Kidney (tissue), 14 donors: Measurements from ENCODE around the gene TSFM. TPM values are rescaled to one million over a fixed set of nuclear protein-coding genes. Genes with fewer than 3 reads are reported as not detected.
A peak's percentile ranks its signal among the peaks of the same experiment; 100 is the strongest.
"Not testable (repeated sequence)": the region's sequence is repeated elsewhere in the genome, so short reads cannot be mapped to it uniquely, and the experiment has no call there.

Source experiments
- DNase-seq, 5 donors: peaks; one replicate each; pipeline ENCODE4 v3.0.0-alpha.2; 2013 to 2020
- FAIRE-seq: peaks from 2 replicates; lab custom pipeline; 2012; peaks lifted over from hg19 to GRCh38; lab: Jason Lieb, UNC
- H3K27ac ChIP-seq, 2 donors: one replicate each; pipeline ENCODE4 v1.7.0; 2013; ENCODE audit warnings: low read depth in 2 of 2, low read length in 2 of 2, inconsistent platforms in 1 of 2
- H3K27me3 ChIP-seq: one replicate; pipeline ENCODE4 v1.7.1; 2013; ENCODE audit warnings: low read length, inconsistent platforms; ENCODE audit not compliant: control insufficient read depth, insufficient read depth
- H3K36me3 ChIP-seq, 3 donors: one replicate each; pipeline versions ENCODE4 v1.7.0 to v1.7.1; 2013; ENCODE audit warnings: low read length in 3 of 3, control low read depth in 1 of 3, inconsistent platforms in 1 of 3; ENCODE audit not compliant: insufficient read depth in 3 of 3, control insufficient read depth in 2 of 3
- H3K4me1 ChIP-seq, 3 donors: one replicate each; pipeline versions ENCODE4 v1.7.0 to v1.7.1; 2013; ENCODE audit warnings: low read length in 3 of 3, inconsistent platforms in 1 of 3, low read depth in 1 of 3; ENCODE audit not compliant: control insufficient read depth in 2 of 3, insufficient read depth in 2 of 3
- H3K4me3 ChIP-seq, 3 donors: one replicate each; pipeline versions ENCODE4 v1.7.0 to v1.8.1; 2013; ENCODE audit warnings: low read length in 3 of 3, control low read depth in 1 of 3, inconsistent platforms in 1 of 3
- H3K9ac ChIP-seq, 3 donors: one replicate each; pipeline versions ENCODE4 v1.7.0 to v1.7.1; 2013; ENCODE audit warnings: low read length in 3 of 3, control low read depth in 1 of 3, inconsistent platforms in 1 of 3
- H3K9me3 ChIP-seq, 3 donors: one replicate each; pipeline versions ENCODE4 v1.7.0 to v1.7.1; 2013; ENCODE audit warnings: low read length in 3 of 3, control low read depth in 1 of 3, inconsistent platforms in 1 of 3; ENCODE audit not compliant: control insufficient read depth in 2 of 3, insufficient read depth in 1 of 3
- CTCF ChIP-seq: IDR thresholded peaks from 3 replicates; pipeline ENCODE4 v1.5.1; 2012; ENCODE audit warnings: mild to moderate bottlenecking, moderate library complexity, borderline replicate concordance; ENCODE audit not compliant: insufficient read depth; ENCODE audit errors: extremely low read depth
- intact Hi-C: fragments of 100-400 bp; cut with DNase I; formaldehyde crosslinking; loops from one replicate; pipeline ENCODE4 v1.11.1; 2022
- polyA plus RNA-seq: library from polyadenylated mRNA; stranded (reverse); fragments of 350-450 nt; fragmentation: Illumina TruSeq; extraction: RNeasy Lipid Tissue Mini Kit (QIAGEN cat#74804); gene quantifications from one replicate; pipeline ENCODE4 v1.2.3, GENCODE V29; 2014; ENCODE audit warnings: low read depth, low replicate concordance; ENCODE audit not compliant: insufficient read depth
- total RNA-seq: library from RNA; stranded (reverse); fragmentation: NEBNext Ultra II Directional; extraction: Animal tissue kit (Norgen Biotek cat#: 25700); gene quantifications from one replicate; pipeline ENCODE4 v1.2.1, GENCODE V29; 2021
- donor health status: control.
- donor health status: control.
- donor health status: control.
- donor health status: control.
- donor health status: control.
- donor health status: DM: yes; HTN: yes; CAD: no.
- donor health status: Normal renal cell carcinoma (clear cell type).

Gene TSFM
- total and polyA plus RNA-seq, 2 donors from 2014 or later: 32.8 to 84.6 TPM

GRCh38 chr12:57817261-57817989 lies 34.8 kb downstream of the TSFM start:
- Histone ChIP-seq H3K9me3 (no peaks in the 10 kb centered on the region), H3K27me3 (no peaks in the 10 kb centered on the region), H3K4me1 (peaks cover 0 to 16% (median 16%) of the 10 kb centered on the region in 3 donors), H3K27ac (peak overlapping the region in 1 of 2 donors; percentile 44), H3K36me3 (peaks cover 2 to 25% (median 7%) of the 10 kb centered on the region in 3 donors), H3K9ac (no peak overlapping the region), H3K4me3 (no peak overlapping the region)
- no peak for TF ChIP-seq CTCF
- FAIRE-seq (no peak), DNase-seq (no peak)
- intact Hi-C loops: no loop called here

- Histone ChIP-seq H3K4me1 (peaks cover 0 to 17% (median 16%) of the 10 kb centered on the region in 3 donors), H3K36me3 (peaks cover 4 to 25% (median 12%) of the 10 kb centered on the region in 3 donors)
- H3K9me3 ChIP-seq, DNase-seq, H3K27me3 ChIP-seq, H3K4me3 ChIP-seq, H3K9ac ChIP-seq, FAIRE-seq, intact Hi-C loops, H3K27ac ChIP-seq: not testable (repeated sequence)
Observed at GRCh38 chr12:57817990-57818331, 35.4 kb downstream of the TSFM start.

- FAIRE-seq, DNase-seq, H3K9ac ChIP-seq, intact Hi-C loops, H3K9me3 ChIP-seq, H3K27me3 ChIP-seq, H3K27ac ChIP-seq, H3K4me3 ChIP-seq: not testable (repeated sequence)
- Histone ChIP-seq H3K36me3 (peaks cover 12 to 47% (median 34%) of the 10 kb centered on the region in 3 donors), H3K4me1 (peaks cover 0 to 22% (median 16%) of the 10 kb centered on the region in 3 donors)
Observed at GRCh38 chr12:57820119-57820518, 37.5 kb downstream of the TSFM start.

- H3K4me1 ChIP-seq: peaks cover 0 to 14% (median 11%) of the 10 kb centered on the region in 3 donors
- not testable (repeated sequence) for DNase-seq
Observed at GRCh38 chr12:57821015-57821414, 38.4 kb downstream of the TSFM start.

More at GRCh38 chr12:57821015-57821414, 38.4 kb downstream of the TSFM start:
- FAIRE-seq, H3K27ac ChIP-seq, H3K9me3 ChIP-seq, H3K4me3 ChIP-seq, H3K9ac ChIP-seq, H3K27me3 ChIP-seq, intact Hi-C loops: not testable (repeated sequence)
- H3K36me3 ChIP-seq: peaks cover 17 to 54% (median 39%) of the 10 kb centered on the region in 3 donors
